HG03520 (cell line): ENCODE measurements around the gene TPSD1.
"Not testable (repeated sequence)": the region's sequence is repeated elsewhere in the genome, so short reads cannot be mapped to it uniquely, and the experiment has no call there.

Source experiments
- ATAC-seq: cut with Tn5 transposase; IDR thresholded peaks from one replicate; pipeline ENCODE4 v1.9.1; 2021; ENCODE audit warnings: mild to moderate bottlenecking, moderate library complexity; ENCODE audit not compliant: unreplicated experiment

The TPSD1 gene

DNA sequence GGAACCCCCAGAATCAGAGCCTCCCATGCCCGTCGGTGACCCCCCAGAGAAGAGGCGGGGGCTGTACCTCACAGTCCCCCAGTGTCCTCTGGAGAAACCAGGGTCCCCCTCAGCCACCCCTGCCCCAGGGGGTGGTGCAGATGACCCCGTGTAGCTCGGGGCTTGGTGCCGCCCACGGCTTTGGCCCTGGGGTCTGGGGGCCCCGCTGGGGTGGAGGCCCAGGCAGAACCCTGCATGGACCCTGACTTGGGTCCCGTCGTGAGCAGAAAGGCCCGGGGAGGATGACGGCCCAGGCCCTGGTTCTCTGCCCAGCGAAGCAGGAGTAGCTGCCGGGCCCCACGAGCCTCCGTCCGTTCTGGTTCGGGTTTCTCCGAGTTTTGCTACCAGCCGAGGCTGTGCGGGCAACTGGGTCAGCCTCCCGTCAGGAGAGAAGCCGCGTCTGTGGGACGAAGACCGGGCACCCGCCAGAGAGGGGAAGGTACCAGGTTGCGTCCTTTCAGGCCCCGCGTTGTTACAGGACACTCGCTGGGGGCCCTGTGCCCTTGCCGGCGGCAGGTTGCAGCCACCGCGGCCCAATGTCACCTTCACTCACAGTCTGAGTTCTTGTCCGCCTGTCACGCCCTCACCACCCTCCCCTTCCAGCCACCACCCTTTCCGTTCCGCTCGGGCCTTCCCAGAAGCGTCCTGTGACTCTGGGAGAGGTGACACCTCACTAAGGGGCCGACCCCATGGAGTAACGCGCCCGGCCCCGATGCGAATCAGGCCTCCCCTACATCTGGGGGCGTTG lies 34.8 kb upstream of the TPSD1 start:
- ATAC-seq, result no peak

DNA sequence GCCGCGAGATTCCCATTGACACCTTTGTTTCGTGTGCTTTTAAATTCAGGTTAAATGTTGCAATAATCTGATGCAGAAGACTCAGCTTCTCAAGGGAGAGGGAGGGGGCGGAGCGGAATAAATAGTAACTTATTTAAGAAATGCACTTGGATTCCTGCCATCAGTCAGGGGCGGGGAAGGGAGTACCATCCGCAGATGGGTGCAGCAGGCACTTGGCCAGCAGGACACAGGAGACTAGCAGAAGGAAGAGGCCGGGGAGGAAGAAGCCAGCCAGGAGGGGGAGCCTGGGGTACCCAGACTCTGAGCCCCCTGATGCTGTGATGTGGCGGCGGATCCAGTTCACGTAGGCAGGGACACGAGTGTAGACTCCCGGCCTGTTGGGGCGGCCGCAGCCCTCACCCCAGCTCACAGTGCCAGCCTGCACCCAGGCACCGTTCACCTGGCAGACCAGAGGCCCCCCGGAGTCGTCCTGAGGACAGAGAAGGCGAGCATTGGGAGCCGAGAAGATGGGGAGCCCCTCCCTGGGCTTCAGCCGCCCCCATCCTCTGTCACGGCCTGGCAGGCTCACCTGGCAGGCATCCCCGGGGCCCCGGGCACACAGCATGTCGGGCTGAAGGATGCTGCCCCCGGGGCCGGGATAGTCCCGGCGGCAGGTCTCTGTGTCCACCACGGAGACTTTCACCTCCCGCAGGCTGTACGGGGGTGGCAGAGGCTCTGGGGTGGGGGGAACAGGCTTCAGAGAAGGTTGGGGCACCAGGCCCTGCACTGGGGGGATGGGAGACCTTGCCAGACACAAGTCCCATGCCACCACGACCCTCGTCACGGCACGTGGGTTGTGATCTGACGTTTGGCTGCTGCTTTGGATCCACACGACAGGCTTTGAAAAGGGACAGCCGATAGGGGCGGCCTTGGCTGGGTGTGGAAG lies 34.0 kb upstream of the TPSD1 start:
- ATAC-seq, result no peak

DNA sequence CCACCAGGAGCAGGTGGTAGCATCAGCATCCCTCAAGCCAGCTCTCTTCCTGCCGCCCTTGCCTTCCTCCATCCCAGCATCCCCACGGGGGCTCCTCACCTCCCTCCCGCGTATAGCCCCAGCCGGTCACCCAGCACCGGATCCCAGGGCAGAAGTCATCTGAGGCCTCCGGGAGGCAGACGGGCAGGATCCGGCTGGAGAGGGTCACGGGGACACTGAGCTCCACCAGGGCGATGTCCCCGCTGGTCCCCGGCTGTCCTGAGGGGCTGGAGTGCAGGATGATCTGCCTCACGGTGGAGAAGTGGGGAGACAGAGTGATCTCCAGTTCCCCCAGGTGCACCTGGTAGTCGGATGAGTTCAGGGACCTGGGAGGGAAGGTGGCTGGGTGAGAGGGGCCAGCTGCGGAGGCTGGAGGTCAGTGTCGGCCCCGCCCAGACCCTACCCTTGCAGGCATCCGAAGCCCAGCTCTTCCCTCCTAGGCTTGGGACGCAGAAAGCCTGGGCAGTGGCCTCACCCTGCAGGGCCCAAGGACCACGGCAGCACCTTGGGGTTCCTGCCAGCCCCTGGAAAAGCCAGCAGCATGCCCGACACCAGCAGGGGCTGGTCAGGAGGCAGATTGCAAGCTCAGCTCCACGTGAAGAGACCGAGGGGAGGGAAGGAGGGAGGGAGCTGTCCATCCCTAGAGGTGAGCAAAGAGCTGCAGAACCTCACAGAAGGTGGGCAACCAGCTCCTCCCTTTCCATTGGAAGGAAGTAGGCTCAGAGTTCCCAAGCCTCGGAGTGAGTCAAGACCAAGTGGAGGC lies 33.1 kb upstream of the TPSD1 start:
- ATAC-seq, result no peak

DNA sequence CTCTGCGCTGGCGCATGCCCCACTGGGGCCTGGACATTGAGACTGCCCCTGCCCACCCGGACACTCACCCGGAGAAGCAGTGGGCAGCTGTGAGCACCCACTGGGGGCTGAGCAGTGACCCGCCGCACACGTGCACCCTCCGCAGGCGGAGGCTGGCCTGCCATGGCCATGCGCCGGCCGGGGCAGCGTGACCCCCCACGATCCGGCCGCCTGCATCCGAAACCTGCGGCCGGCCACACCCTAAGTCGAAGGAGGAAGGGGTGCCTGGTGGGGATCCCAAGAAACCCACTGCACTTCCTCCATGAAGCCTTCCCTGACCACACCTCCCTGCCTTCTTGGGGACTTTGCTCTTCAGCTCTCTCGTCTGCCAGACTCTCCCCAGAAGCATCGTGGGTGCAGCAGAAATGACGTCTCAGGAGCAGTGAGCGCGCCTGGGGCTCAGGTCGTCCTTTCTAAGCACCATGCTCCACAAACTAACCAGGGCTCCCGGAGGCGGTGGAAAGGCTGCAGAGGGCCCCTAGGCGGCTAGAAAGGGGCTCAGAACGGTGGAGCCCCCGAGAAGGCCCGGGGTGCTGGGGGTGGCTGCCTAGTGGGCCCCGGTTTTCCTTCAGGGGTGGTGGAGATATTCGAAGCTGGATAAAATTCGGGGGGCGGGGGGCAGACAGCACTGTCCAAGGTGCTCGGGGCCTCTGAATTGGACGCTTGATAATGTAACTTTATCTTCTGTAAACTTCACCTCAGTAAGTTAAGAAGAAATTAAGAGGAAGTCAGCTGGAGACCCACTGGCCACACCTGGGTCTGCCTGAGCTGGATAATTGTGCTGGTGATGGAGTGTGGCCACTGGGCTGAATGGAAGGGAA lies 32.3 kb upstream of the TPSD1 start:
- ATAC-seq, result no peak

DNA sequence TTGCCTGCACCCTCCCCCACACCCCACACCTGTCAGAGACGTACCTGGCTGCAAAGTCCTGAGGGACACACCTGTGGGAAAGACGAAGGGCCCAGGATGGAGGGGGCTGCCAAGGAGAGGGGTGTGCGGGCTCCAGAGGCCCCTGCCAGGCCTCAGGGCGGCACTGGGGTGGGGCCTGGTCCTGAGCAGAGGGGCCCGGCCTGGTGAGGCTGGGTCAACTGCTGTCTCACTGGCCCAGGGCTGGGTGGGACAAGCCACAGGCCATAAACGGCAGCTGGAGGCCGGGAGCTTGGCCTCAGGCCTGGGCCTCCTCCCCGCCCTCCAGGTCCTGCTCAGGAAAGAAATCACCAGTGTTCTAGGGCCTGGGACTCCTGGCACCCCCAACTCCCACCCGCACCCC lies 31.3 kb upstream of the TPSD1 start:
- ATAC-seq, result no peak

DNA sequence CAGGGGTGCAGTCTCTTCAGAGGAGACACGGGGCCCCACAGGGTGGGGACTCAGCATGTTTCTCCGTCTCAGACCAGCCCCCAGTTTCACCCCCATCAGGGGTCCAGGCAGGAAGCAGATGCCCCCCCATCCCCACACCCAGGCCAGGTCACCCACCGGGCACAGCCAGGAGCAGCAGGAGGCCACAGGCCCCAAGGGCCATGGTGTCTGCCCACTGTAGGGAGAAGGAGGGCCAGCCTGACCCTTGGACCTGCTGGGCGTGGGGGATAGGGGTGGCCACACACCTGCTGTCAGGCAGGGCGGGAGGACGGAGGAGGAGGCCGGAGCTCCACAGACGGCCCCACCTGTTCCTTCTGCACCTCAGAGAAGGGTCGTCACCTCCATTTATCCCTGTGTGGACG lies 30.8 kb upstream of the TPSD1 start, which contains the start of gene TPSG1:
TSS of gene TPSG1 (minus strand) at position 218 of the 401 bp plus-strand sequence. CDS start at position 202, 16 bp downstream.
- ATAC-seq, result no peak

DNA sequence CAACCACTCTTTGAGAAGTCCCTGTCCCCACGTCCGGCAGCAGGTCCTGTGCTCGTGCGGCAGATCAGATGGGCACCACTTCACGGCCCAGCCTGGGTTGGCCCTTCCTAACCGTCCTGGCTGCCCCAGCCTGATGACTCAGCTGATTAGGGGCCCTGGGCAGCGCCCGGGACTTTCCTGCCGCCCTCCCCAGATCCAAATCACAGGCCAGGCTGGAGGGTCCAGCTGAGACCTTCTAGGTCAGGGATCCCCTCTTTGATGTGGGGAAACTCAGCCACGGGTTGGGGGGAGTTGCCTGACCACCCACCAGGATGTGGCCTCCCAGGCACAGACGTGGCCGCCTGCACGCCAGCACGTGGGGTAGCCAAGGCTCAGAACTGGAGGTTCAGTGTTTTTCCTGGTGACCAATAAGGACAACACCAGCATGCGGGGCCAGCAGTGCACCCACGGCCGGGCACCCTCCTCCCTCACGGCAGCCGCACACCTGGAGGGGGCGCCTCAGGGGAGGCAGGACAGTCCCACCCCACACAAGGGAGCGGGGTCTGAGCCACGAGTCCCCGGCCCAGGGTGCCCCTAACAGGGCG lies 30.0 kb upstream of the TPSD1 start:
- not testable (repeated sequence) for ATAC-seq

DNA sequence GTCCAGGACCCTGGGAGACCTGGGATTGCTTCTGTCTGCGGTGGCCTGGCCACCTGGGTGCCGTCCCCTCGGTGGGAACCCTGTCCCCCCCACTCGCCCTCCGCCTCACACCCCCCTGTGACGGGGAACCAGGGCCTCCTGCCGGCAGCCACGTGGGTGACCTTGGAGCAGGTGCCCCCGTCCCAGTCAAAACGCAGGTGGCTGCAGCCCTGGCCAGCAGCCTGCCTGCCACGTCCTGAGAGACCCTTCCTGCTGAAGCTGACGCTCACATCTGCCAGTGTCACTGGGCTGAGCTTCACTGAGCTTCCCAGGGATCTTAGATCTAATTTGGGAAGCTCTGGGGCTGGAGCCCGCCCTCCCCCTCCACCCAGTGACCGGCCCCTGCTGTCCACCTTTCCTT lies 29.2 kb upstream of the TPSD1 start:
- not testable (repeated sequence) for ATAC-seq

DNA sequence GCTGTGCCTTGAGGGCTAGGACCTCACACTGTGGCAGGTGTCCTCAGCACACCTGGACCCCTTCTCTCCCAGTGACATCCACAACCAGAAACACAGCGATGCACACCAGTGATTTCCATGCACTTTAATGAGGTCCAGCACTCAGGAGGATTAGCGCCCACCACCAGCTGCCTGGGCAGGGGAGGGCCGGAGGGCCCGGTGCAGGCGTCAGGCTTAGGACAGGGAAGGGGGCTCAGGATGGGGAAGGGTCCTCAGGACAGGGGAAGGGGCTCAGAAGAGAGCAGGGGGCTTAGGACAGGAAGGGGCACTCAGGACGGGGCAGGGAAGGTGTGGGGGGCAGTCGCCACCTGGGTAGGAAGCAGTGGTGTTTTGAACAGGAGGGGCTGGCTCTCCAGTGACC lies 27.6 kb upstream of the TPSD1 start:
- ATAC-seq, result not testable (repeated sequence)

DNA sequence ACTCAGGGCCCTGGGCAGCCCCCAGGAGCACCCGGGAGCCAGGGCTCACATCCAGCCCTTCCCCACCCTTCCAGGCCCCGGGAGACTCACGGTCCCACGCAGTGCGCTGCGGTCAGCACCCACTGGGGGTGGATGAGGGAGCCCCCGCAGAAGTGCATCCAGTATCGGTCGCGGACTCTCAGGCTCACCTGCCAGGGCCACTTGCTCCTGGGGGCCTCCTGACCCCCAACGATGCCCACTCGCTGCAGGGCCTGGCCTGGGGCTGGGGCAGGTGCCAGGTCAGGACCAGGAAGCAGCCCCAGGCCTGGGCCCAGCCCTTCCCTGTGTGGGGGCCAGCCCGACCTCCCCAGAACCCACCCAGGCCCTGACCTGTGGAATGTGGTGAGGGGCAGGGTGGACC lies 26.4 kb upstream of the TPSD1 start:
- ATAC-seq, result not testable (repeated sequence)

DNA sequence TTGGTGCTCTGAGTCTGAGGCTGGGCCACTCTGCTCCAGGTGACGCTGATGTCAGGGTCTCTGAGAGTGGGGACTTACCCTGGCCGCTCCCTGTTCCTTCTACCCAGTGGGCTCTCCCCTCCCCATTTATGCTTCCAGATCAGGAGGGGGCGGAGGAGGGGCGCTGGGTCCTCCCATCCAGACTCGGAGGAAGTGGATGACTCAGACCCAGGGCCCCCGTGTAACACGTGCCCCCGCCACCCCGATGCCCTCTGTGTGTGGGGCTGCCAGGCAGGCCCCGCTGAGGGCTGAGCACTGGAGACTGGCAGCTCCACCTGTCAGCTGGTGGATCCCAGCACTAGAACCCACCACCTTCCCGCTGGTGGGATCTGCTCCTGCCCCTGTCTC lies 25.8 kb upstream of the TPSD1 start, which contains the start of gene TPSB2:
TSS of gene TPSB2 (minus strand) at position 101 of the 387 bp plus-strand sequence. CDS start 233 bp downstream, outside the sequence.
- ATAC-seq, result not testable (repeated sequence)

DNA sequence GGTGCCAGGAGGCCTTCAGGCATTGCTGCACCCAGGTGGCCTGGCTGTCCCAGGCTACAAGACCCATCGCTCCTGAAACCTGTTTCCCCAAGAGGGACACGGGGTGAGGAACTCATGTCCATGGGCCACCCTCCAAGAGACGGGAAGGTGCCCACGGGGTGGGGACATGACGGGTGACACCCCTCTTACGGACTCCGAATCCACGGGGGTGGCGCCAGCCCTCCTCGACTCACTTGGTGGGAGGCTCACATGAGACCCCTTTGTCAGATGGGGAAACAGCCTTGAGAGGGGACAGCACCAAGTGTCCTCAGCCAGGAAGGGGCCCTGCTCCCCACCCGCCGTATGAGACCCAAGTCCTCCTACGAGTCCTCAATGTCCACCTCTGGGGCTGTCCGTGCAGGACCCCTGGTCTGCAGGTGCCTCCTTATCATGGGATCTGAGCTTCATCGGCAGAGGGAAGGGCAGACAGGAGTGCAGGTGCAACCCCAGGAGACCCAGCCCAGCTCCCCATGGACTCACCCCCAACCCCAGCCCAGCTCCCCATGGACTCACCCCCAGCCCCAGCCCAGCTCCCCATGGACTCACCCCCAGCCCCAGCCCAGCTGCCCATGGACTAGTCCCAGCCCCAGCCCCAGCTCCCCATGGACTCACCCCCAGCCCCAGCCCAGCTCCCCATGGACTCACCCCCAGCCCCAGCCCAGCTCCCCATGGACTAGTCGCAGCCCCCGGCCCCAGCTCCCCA lies 25.2 kb upstream of the TPSD1 start:
- ATAC-seq, result not testable (repeated sequence)

DNA sequence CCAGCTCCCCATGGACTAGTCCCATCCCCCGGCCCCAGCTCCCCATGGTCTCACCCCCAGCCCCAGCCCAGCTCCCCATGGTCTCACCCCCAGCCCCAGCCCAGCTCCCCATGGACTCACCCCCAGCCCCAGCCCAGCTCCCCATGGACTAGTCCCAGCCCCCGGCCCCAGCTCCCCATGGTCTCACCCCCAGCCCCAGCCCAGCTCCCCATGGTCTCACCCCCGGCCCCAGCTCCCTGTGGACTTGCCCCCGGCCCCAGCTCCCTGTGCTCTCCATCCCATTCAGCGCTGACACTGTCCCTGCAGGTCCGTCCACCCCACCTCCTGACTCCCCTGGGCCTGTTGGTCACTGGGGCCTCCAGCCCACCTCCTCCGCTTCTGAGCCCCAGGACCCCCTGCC lies 24.6 kb upstream of the TPSD1 start:
- not testable (repeated sequence) for ATAC-seq

DNA sequence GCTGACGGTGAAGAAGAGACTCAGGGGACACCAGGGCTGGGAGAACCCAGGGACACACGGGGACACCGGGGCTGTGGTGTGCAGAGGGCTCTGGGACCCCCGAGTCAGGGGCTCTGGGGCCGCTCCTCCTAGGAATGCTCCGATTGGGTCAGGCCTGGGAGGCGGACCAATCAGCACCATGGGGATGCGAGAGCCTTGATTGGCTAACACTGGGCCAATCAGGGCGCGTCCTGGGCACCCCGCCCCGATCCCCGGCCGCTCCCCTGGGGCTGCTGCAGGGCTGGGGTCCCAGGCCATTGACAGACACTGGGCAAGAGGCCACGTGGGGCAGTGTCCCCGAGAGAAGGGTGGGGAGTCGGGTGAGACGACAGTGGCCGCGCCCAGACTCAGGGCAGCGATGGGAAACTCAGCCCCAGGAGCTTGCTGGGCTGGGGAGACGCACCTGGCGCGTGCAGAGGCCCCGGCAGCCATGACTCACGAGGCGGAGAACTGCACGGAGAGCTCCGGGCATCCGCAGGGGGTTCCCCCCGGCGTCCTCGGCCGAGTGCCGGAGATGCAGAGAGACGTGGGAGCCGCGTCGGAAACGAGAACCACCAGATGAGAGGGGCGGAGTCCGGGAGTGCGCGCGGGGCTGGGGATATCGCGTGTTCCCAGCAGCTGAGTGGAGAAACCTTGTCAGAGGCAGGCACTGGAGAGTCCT lies 23.7 kb upstream of the TPSD1 start:
- ATAC-seq, result not testable (repeated sequence)

DNA sequence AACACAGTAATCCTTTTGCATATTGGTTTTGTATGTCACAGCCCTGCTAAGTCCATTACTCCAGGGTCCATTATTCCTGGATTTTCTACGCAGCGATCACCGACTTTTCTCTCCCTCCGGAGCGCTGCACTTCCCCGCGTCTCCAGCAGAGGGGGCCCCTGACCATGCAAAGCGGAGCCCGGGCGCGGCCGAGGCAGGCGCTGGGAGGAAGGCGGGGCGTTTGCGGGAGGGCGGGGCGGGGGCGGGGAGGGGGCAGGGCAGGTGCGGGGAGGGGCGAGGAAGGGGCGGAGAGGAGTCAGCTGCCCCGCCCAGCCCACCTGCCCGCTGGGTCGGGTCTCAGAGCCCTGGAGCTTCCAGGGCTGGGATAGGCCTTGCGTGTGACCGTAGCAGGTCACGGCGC lies 19.2 kb upstream of the TPSD1 start:
- ATAC-seq, result not testable (repeated sequence)

DNA sequence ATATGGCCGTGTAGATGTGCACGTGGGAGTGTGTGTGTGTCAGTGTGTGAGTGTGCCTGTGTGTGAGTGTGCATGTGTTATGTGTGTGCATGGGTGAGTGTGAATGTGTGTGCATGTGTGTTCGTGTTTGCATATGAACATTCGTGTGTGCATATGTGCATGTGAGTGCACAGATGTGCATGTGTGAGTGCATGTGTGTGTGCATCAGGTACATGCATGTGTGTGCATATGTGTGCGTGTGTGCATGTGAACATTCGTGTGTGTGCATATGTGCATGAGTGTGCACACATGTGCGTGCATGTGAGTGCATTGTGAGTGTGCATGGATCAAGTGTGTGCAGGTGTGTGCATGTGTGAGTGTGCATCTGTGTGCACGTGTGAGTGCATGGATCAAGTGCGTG lies 17.9 kb upstream of the TPSD1 start:
- no peak for ATAC-seq

DNA sequence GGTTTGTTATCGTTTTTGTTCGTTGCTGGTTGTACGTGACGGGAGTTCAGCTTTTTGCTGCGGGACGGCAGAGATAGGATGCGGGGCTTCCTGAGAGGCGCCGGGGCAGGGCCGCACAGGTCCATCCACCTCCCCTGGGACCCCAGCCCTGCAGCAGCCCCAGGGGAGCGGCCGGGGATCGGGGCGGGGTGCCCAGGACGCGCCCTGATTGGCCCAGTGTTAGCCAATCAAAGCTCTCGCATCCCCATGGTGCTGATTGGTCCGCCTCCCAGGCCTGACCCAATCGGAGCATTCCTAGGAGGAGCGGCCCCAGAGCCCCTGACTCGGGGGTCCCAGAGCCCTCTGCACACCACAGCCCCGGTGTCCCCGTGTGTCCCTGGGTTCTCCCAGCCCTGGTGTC lies 17.0 kb upstream of the TPSD1 start:
- ATAC-seq, result not testable (repeated sequence)

DNA sequence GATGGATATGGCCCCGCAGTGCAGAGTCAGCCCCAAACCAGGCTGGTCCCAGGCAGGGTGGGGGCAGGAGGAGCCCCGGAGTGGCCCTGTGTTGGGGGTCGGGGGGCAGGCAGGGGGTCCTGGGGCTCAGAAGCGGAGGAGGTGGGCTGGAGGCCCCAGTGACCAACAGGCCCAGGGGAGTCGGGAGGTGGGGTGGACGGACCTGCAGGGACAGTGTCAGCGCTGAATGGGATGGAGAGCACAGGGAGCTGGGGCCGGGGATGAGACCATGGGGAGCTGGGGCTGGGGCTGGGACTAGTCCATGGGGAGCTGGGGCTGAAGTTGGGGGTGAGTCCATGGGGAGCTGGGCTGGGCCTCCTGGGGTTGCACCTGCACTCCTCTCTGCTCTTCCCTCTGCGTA lies 16.3 kb upstream of the TPSD1 start:
- not testable (repeated sequence) for ATAC-seq
